Endodermal cell (in vitro differentiated cells): ENCODE data around the gene LILRB5. TPM values are rescaled to one million over a fixed set of nuclear protein-coding genes. Genes with fewer than 3 reads are reported as not detected.
A peak's percentile ranks its signal among the peaks of the same experiment; 100 is the strongest.

ENCODE experiments used
- DNase-seq: peaks from one replicate; pipeline ENCODE4 v3.0.0-alpha.2; 2017
- H3K27ac ChIP-seq: 2 replicates; pipeline ENCODE4 v1.5.1; 2013; ENCODE audit warnings: mild to moderate bottlenecking, low read depth, low read length, moderate library complexity
- H3K27me3 ChIP-seq: 2 replicates; pipeline ENCODE4 v1.6.1; 2013; ENCODE audit warnings: mild to moderate bottlenecking, low read length, moderate library complexity; ENCODE audit not compliant: insufficient read depth, control insufficient read depth, poor library complexity, severe bottlenecking
- H3K36me3 ChIP-seq: 2 replicates; pipeline ENCODE4 v1.7.0; 2013; ENCODE audit warnings: mild to moderate bottlenecking, low read length, moderate library complexity; ENCODE audit not compliant: control insufficient read depth, insufficient read depth
- H3K4me1 ChIP-seq: one replicate; pipeline ENCODE4 v1.7.0; 2013; ENCODE audit warnings: low read length; ENCODE audit not compliant: control insufficient read depth, insufficient read depth
- H3K4me3 ChIP-seq: 2 replicates; pipeline ENCODE4 v1.5.1; 2013; ENCODE audit warnings: mild to moderate bottlenecking, low read length, moderate library complexity
- H3K9ac ChIP-seq: 2 replicates; pipeline ENCODE4 v1.6.1; 2013; ENCODE audit warnings: mild to moderate bottlenecking, low read length, moderate library complexity; ENCODE audit not compliant: poor library complexity, severe bottlenecking; ENCODE audit errors: extremely low read depth
- H3K9me3 ChIP-seq: 2 replicates; pipeline ENCODE4 v1.6.1; 2013; ENCODE audit warnings: mild to moderate bottlenecking, low read length, moderate library complexity; ENCODE audit not compliant: control insufficient read depth
- H3K27ac Mint-ChIP-seq: 2 replicates; pipeline ENCODE4 v1.8.0; 2020; ENCODE audit warnings: mixed read lengths
- H3K27me3 Mint-ChIP-seq: 2 replicates; pipeline ENCODE4 v1.8.0; 2021; ENCODE audit warnings: mild to moderate bottlenecking, mixed read lengths; ENCODE audit not compliant: insufficient read depth
- H3K36me3 Mint-ChIP-seq: 2 replicates; pipeline ENCODE4 v1.8.0; 2020; ENCODE audit warnings: low read depth, mixed read lengths
- H3K4me1 Mint-ChIP-seq: 2 replicates; pipeline ENCODE4 v1.8.0; 2020; ENCODE audit warnings: mixed read lengths
- H3K4me3 Mint-ChIP-seq: 2 replicates; pipeline ENCODE4 v1.8.0; 2020; ENCODE audit warnings: mild to moderate bottlenecking, moderate library complexity, mixed read lengths
- H3K9me3 Mint-ChIP-seq: 2 replicates; pipeline ENCODE4 v1.8.0; 2020; ENCODE audit warnings: mild to moderate bottlenecking, mixed read lengths
- CTCF ChIP-seq: fragments of 200-600 bp; sonication (generic); conservative IDR thresholded peaks from 2 replicates; pipeline ENCODE4 v1.5.0; 2021; ENCODE audit warnings: antibody characterized with exemption, mild to moderate bottlenecking
- WGBS, 2 experiments: methylation state at CpG; one replicate each; pipeline versions ENCODE4 v1.1.5 to v1.1.7; 2013; ENCODE audit warnings: missing lambda C conversion rate in 2 of 2, mixed read lengths in 1 of 2; ENCODE audit not compliant: insufficient coverage in 1 of 2, insufficient read length in 1 of 2; 5-methylcytosine and 5-hydroxymethylcytosine counted together
- long read RNA-seq, 4 experiments: library from polyadenylated mRNA in 2 of 4; library from RNA in 1 of 4; library from capped mRNA in 1 of 4; stranded (forward) in 3 of 4; unstranded in 1 of 4; transcript quantifications; one replicate each; pipeline ENCODE4 v2.0.0, GENCODE V29; 2020 to 2021; ENCODE audit warnings: inconsistent platforms in 1 of 4
- polyA plus RNA-seq, 2 experiments: library from polyadenylated mRNA; stranded (reverse); fragments of 50-300 nt; gene quantifications; one replicate each; pipeline ENCODE4 v1.2.3, GENCODE V29; 2013
- total RNA-seq, 2 donors: library from RNA; stranded (reverse); fragmentation: NEBNext Ultra II Directional in 1 of 2; extraction: Animal tissue kit (Norgen Biotek cat#: 25700) in 1 of 2; gene quantifications; 2 replicates in 1 of 2; 3 replicates in 1 of 2; pipeline ENCODE4 v1.2.1, GENCODE V29; 2021

Gene LILRB5
- total RNA-seq = not detected
- polyA plus RNA-seq (2013, experiment 1 of 2) = not detected
- polyA plus RNA-seq (2013, experiment 2 of 2) = not detected
- long read RNA-seq, experiment 1 = 0 reads
- long read RNA-seq, experiment 2 = 0 reads
- long read RNA-seq, experiment 3 = 0 reads
- long read RNA-seq, experiment 4 = 0 reads

- peak; percentile 33 for DNase-seq
- TF ChIP-seq CTCF = no peak
- Mint-ChIP-seq H3K27ac (no peak within 1 kb of the TSS), H3K36me3 (no peaks in the 10 kb centered on the region), H3K9me3 (no peaks in the 10 kb centered on the region), H3K4me3 (no peak within 1 kb of the TSS), H3K4me1 (no peaks in the 10 kb centered on the region), H3K27me3 (peaks cover 5% of the 10 kb centered on the region)
- Histone ChIP-seq H3K4me3 (no peak within 1 kb of the TSS), H3K4me1 (no peaks in the 10 kb centered on the region), H3K36me3 (no peaks in the 10 kb centered on the region), H3K27me3 (no peaks in the 10 kb centered on the region), H3K27ac (no peak within 1 kb of the TSS), H3K9me3 (no peaks in the 10 kb centered on the region), H3K9ac (no peak within 1 kb of the TSS)
- 85 to 87% methylated on average over 5 to 9 of the region's 9 CpGs for WGBS, 2 experiments
Measured at GRCh38 chr19:54257116-54257480, at the start of gene LILRB5. LILRB5 (minus strand) TSS chr19:54257273; CDS start chr19:54257193, 80 bp downstream.

GRCh38 chr19:54305141-54305540 is 48.1 kb upstream of the LILRB5 start:
- Histone ChIP-seq H3K4me1 (no peaks in the 10 kb centered on the region), H3K27ac (no peak overlapping the region), H3K27me3 (peaks cover 7% of the 10 kb centered on the region), H3K4me3 (no peak overlapping the region), H3K36me3 (no peaks in the 10 kb centered on the region), H3K9me3 (no peaks in the 10 kb centered on the region), H3K9ac (no peak overlapping the region)
- WGBS, 2 experiments = 77 to 100% methylated on average over 1 of the region's 1 CpG
- no peak for DNase-seq
- no peaks in the 10 kb centered on the region for H3K36me3 Mint-ChIP-seq
- no peaks in the 10 kb centered on the region for H3K4me1 Mint-ChIP-seq
- no peak overlapping the region for H3K27ac Mint-ChIP-seq
- H3K9me3 Mint-ChIP-seq = peaks cover 8% of the 10 kb centered on the region
- H3K4me3 Mint-ChIP-seq = no peak overlapping the region
- no peak for TF ChIP-seq CTCF
- peaks cover 23% of the 10 kb centered on the region for H3K27me3 Mint-ChIP-seq

GRCh38 chr19:54302257-54302656 is 45.2 kb upstream of the LILRB5 start:
- Mint-ChIP-seq H3K4me1 (no peaks in the 10 kb centered on the region), H3K9me3 (peaks cover 7% of the 10 kb centered on the region), H3K36me3 (no peaks in the 10 kb centered on the region), H3K27ac (no peak overlapping the region), H3K4me3 (no peak overlapping the region), H3K27me3 (peaks cover 26% of the 10 kb centered on the region)
- no peak overlapping the region for H3K9ac ChIP-seq
- H3K27ac ChIP-seq = no peak overlapping the region
- no peak overlapping the region for H3K4me3 ChIP-seq
- no peak for TF ChIP-seq CTCF
- no peaks in the 10 kb centered on the region for H3K36me3 ChIP-seq
- H3K9me3 ChIP-seq = no peaks in the 10 kb centered on the region
- no peak for DNase-seq
- H3K27me3 ChIP-seq = peaks cover 7% of the 10 kb centered on the region
- 79 to 85% methylated on average over 3 to 4 of the region's 4 CpGs for WGBS, 2 experiments
- no peaks in the 10 kb centered on the region for H3K4me1 ChIP-seq
